ENCODE data around the gene COQ10B.
A peak's percentile ranks its signal among the peaks of the same experiment; 100 is the strongest.

COQ10B gene

GRCh38 chr2:197499594-197500502 is 46.5 kb downstream of the COQ10B start, which contains the start of the genes HSPD1 and HSPE1:
HSPD1 (minus strand) TSS chr2:197499840; CDS start chr2:197498848, 992 bp downstream.
HSPE1 (plus strand) TSS chr2:197500379; CDS start chr2:197500437, 58 bp downstream.
- H4K20me1 ChIP-seq (ENCODE audit: insufficient read depth, low read length): no peaks in the 10 kb centered on the region
- H3K4me3 ChIP-seq (ENCODE audit: low read depth, low read length, poor library complexity, severe bottlenecking): peak within 1 kb of the TSS; percentile 83
- H3K27ac ChIP-seq (ENCODE audit: low read depth, low read length, poor library complexity, severe bottlenecking): peak within 1 kb of the TSS; percentile 72
- peaks cover 48% of the 10 kb centered on the region for H3K4me1 ChIP-seq (ENCODE audit: insufficient read depth, low read length, severe bottlenecking)
- TF ChIP-seq CTCF (IDR thresholded peaks at IDR 0.05; ENCODE audit: low read length) (no peak), EZH2 (IDR thresholded peaks at IDR 0.05; ENCODE audit: borderline replicate concordance, low read length) (no peak)
- H3K9me2 ChIP-seq (ENCODE audit: low read depth, low read length): no peaks in the 10 kb centered on the region
- peaks cover 70% of the 10 kb centered on the region for H3K79me2 ChIP-seq (ENCODE audit: insufficient read depth, low read length)
- no peak within 1 kb of the TSS for H2AFZ ChIP-seq (ENCODE audit: low read length)
- H3K9me3 ChIP-seq (ENCODE audit: low read length): no peaks in the 10 kb centered on the region
- peaks cover 90% of the 10 kb centered on the region for H3K36me3 ChIP-seq (ENCODE audit: insufficient read depth, low read length)
- H3K4me2 ChIP-seq (ENCODE audit: low read length): peak within 1 kb of the TSS; percentile 92
- no peaks in the 10 kb centered on the region; the same call in 1 of the 2 replicates for H3F3A ChIP-seq (ENCODE audit: insufficient read depth, low read length)
- H3K27me3 ChIP-seq (ENCODE audit: insufficient read depth, low read length): no peaks in the 10 kb centered on the region
- H3K9ac ChIP-seq (ENCODE audit: low read length): peak within 1 kb of the TSS; percentile 96

GRCh38 chr2:197500503-197501131 is 47.3 kb downstream of the COQ10B start:
- H3K27ac ChIP-seq (ENCODE audit: low read depth, low read length, poor library complexity, severe bottlenecking): peak overlapping the region; percentile 72
- H4K20me1 ChIP-seq (ENCODE audit: insufficient read depth, low read length): no peaks in the 10 kb centered on the region
- no peak overlapping the region for H2AFZ ChIP-seq (ENCODE audit: low read length)
- H3K9ac ChIP-seq (ENCODE audit: low read length): peak overlapping the region; percentile 96
- H3K36me3 ChIP-seq (ENCODE audit: insufficient read depth, low read length): peaks cover 87% of the 10 kb centered on the region
- peak overlapping the region; percentile 83 for H3K4me3 ChIP-seq (ENCODE audit: low read depth, low read length, poor library complexity, severe bottlenecking)
- H3K4me2 ChIP-seq (ENCODE audit: low read length): peak overlapping the region; percentile 65
- H3F3A ChIP-seq (ENCODE audit: insufficient read depth, low read length): no peaks in the 10 kb centered on the region; the same call in 1 of the 2 replicates
- TF ChIP-seq EZH2 (IDR thresholded peaks at IDR 0.05; ENCODE audit: borderline replicate concordance, low read length) (no peak), CTCF (IDR thresholded peaks at IDR 0.05; ENCODE audit: low read length) (no peak)
- H3K4me1 ChIP-seq (ENCODE audit: insufficient read depth, low read length, severe bottlenecking): peaks cover 46% of the 10 kb centered on the region
- no peaks in the 10 kb centered on the region for H3K9me2 ChIP-seq (ENCODE audit: low read depth, low read length)
- peaks cover 66% of the 10 kb centered on the region for H3K79me2 ChIP-seq (ENCODE audit: insufficient read depth, low read length)
- H3K9me3 ChIP-seq (ENCODE audit: low read length): no peaks in the 10 kb centered on the region
- no peaks in the 10 kb centered on the region for H3K27me3 ChIP-seq (ENCODE audit: insufficient read depth, low read length)

DNA sequence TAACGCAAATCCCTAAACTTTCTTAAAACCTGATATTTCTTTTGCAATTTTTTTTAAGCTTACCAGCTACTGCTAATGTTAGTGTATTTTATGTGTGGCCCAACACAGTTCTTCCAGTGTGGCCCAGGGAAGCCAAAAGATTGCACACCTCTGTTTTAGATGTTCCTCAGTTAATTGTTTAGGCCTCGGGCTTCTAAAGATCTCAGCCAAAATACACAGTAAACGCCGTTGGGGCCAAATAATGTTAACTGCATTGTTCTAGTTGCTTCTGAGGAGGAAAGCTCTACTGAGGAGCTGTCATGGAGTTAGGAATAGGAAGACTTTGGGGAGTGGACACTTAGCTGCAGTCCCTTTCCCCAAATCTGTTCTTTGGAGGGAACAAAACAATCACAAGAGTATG is 48.8 kb downstream of the COQ10B start:
- no peaks in the 10 kb centered on the region for H4K20me1 ChIP-seq (ENCODE audit: insufficient read depth, low read length)
- no peak overlapping the region for H2AFZ ChIP-seq (ENCODE audit: low read length)
- TF ChIP-seq CTCF (IDR thresholded peaks at IDR 0.05; ENCODE audit: low read length): no peak
- TF ChIP-seq EZH2 (IDR thresholded peaks at IDR 0.05; ENCODE audit: borderline replicate concordance, low read length): no peak
- H3K27ac ChIP-seq (ENCODE audit: low read depth, low read length, poor library complexity, severe bottlenecking): peak overlapping the region; percentile 52
- peak overlapping the region; percentile 83 for H3K4me3 ChIP-seq (ENCODE audit: low read depth, low read length, poor library complexity, severe bottlenecking)
- H3K9ac ChIP-seq (ENCODE audit: low read length): peak overlapping the region; percentile 96
- H3K27me3 ChIP-seq (ENCODE audit: insufficient read depth, low read length): no peaks in the 10 kb centered on the region
- H3K4me1 ChIP-seq (ENCODE audit: insufficient read depth, low read length, severe bottlenecking): peaks cover 30% of the 10 kb centered on the region
- H3K4me2 ChIP-seq (ENCODE audit: low read length): peak overlapping the region; percentile 65
- H3F3A ChIP-seq (ENCODE audit: insufficient read depth, low read length): peaks cover 3% of the 10 kb centered on the region; the same call in 1 of the 2 replicates
- peaks cover 84% of the 10 kb centered on the region for H3K36me3 ChIP-seq (ENCODE audit: insufficient read depth, low read length)
- peaks cover 51% of the 10 kb centered on the region for H3K79me2 ChIP-seq (ENCODE audit: insufficient read depth, low read length)
- H3K9me3 ChIP-seq (ENCODE audit: low read length): no peaks in the 10 kb centered on the region
- H3K9me2 ChIP-seq (ENCODE audit: low read depth, low read length): no peaks in the 10 kb centered on the region
